Measurements from ENCODE around the gene CD101.

Gene CD101

GRCh38 chr1:117061986-117062415, 60.4 kb downstream of the CD101 start:
- no peak overlapping the region for H3K4me3 ChIP-seq (ENCODE audit: control insufficient read depth, low read depth, low read length)
- peak; percentile 25 for DNase-seq (ENCODE audit: low read depth)
- TF ChIP-seq, protein P1, sequence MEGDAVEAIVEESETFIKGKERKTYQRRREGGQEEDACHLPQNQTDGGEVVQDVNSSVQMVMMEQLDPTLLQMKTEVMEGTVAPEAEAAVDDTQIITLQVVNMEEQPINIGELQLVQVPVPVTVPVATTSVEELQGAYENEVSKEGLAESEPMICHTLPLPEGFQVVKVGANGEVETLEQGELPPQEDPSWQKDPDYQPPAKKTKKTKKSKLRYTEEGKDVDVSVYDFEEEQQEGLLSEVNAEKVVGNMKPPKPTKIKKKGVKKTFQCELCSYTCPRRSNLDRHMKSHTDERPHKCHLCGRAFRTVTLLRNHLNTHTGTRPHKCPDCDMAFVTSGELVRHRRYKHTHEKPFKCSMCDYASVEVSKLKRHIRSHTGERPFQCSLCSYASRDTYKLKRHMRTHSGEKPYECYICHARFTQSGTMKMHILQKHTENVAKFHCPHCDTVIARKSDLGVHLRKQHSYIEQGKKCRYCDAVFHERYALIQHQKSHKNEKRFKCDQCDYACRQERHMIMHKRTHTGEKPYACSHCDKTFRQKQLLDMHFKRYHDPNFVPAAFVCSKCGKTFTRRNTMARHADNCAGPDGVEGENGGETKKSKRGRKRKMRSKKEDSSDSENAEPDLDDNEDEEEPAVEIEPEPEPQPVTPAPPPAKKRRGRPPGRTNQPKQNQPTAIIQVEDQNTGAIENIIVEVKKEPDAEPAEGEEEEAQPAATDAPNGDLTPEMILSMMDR (IDR thresholded peaks at IDR 0.05; ENCODE audit: control insufficient read depth, insufficient read depth, low read depth, low read length, missing control alignments), result no peak

- DNase-seq (ENCODE audit: low read depth), result no peak
- H3K4me3 ChIP-seq (ENCODE audit: control insufficient read depth, low read depth, low read length), result no peak overlapping the region
Measured at GRCh38 chr1:117066367-117066766, 64.8 kb downstream of the CD101 start.

DNA sequence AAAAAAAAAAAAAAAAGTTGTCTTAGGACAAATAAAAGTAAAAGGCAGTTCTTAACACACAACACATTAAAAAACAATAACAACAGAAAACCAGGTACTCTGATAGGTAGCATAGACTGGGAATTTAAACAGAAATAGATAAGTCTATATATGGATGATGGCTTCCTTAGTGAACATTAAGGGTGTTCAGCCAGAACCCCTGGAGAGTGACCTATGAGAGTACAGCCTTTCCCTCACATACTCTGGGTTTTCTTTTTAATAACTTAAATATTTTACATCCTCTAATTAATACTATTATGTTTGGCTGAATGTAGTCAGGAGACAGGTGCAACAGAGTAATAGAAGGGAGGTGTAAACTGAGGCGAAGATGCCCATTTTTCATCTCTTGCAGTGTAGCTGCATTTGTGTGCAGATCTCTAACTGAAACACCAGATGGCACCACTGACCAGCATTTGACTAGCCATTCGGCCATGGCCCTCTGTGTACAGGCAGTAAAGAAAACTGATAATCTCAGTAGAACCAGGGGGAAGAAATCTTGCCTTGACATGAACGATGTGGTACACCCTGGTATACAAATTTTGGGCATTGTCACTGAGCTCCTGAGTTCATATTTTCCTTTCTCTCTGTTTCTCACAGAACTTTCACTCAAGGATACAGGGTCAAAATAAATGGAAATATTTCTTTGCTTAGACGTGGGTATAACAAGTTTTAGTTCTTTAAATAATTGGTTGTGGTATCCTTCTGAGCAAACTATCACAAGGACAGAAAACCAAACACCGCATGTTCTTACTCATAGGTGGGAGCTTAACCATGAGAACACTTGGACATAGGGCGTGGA, 66.2 kb downstream of the CD101 start:
- DNase-seq (ENCODE audit: low read depth), result no peak
- TF ChIP-seq, protein P1 (IDR thresholded peaks at IDR 0.05; ENCODE audit: control insufficient read depth, insufficient read depth, low read depth, low read length, missing control alignments), result peak; percentile 88
- H3K4me3 ChIP-seq (ENCODE audit: control insufficient read depth, low read depth, low read length), result no peak overlapping the region

More at GRCh38 chr1:117066367-117066766, 64.8 kb downstream of the CD101 start:
- TF ChIP-seq, protein P1 (IDR thresholded peaks at IDR 0.05; ENCODE audit: control insufficient read depth, insufficient read depth, low read depth, low read length, missing control alignments), result no peak

- DNase-seq (ENCODE audit: low read depth), result no peak
- TF ChIP-seq, protein P1 (IDR thresholded peaks at IDR 0.05; ENCODE audit: control insufficient read depth, insufficient read depth, low read depth, low read length, missing control alignments), result no peak
- H3K4me3 ChIP-seq (ENCODE audit: control insufficient read depth, low read depth, low read length), result no peak overlapping the region
Measured at GRCh38 chr1:117068580-117068979, 67.0 kb downstream of the CD101 start.

DNA sequence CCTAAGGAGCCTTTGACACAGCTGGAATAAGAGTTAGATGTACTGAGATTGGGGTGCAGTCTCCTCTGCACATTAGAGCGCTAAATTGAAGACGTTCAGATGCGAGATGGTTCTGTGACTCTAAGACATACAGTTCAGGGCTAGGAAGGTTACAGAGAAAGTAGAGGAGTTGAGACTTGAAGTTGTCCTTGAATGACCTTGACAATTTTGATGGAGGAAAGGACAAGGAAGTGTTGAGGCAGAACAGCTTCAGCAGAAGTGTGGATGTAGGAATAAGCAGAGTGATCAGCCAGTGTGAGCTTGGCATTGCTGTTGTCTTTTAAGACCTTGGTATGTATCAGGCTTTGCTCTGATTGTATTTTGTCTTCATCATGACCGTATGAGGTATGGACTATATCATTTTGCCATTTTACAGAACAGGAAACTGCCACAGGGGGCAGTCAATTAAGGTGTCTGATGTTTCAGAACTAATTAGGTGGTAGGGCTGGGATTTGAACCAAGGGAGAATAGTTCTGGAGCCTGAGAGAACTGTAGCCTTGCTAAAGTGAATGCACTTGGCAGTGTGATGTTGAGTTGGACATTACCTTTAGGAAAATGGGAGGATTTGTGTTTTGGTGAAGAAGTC, 67.8 kb downstream of the CD101 start:
- no peak overlapping the region for H3K4me3 ChIP-seq (ENCODE audit: control insufficient read depth, low read depth, low read length)
- DNase-seq (ENCODE audit: low read depth), result no peak
- TF ChIP-seq, protein P1 (IDR thresholded peaks at IDR 0.05; ENCODE audit: control insufficient read depth, insufficient read depth, low read depth, low read length, missing control alignments), result no peak

GRCh38 chr1:117070124-117070523, 68.6 kb downstream of the CD101 start:
- H3K4me3 ChIP-seq (ENCODE audit: control insufficient read depth, low read depth, low read length), result no peak overlapping the region
- no peak for DNase-seq (ENCODE audit: low read depth)
- TF ChIP-seq, protein P1 (IDR thresholded peaks at IDR 0.05; ENCODE audit: control insufficient read depth, insufficient read depth, low read depth, low read length, missing control alignments), result no peak
